HCT116 (cell line): ENCODE data around the gene FAM20C. TPM values are rescaled to one million over a fixed set of nuclear protein-coding genes. Genes with fewer than 3 reads are reported as not detected.

Experiments
- ATAC-seq: fragments of 200-7000 bp; cut with Tn5 transposase; 2 replicates; pipeline ENCODE4 v1.9.1; 2020; ENCODE audit warnings: mild to moderate bottlenecking, moderate library complexity
- BruUV-seq: library from RNA; stranded (reverse); fragments of 400-500 nt; replicated peaks from 2 replicates; lab custom pipeline; 2021; lab: Mats Ljungman, UMichigan
- CTCF ChIA-PET: fragments of 300-600 bp; sonication (Branson Sonifier 250); formaldehyde crosslinking; loops from one replicate; lab custom pipeline; 2021; ENCODE audit warnings: antibody characterized with exemption; lab: Charles Lee
- POLR2A ChIA-PET: fragments of 300-600, 350-600 bp; sonication (Branson Sonifier 250); formaldehyde crosslinking; loops from one replicate; lab custom pipeline; 2021; ENCODE audit warnings: antibody characterized with exemption; lab: Charles Lee
- RAD21 ChIA-PET, 2 experiments: fragments of 300-600 bp; sonication (Branson Sonifier 250); formaldehyde crosslinking; loops; one replicate each; lab custom pipeline; 2023; ENCODE audit warnings: low total read pairs in 2 of 2; ENCODE audit not compliant: uncharacterized antibody in 2 of 2, unreplicated experiment in 2 of 2, low non-redundant PET in 1 of 2; lab: Charles Lee
- DNase-seq: peaks from one replicate; pipeline ENCODE4 v3.0.0-alpha.2; 2010; ENCODE audit warnings: low read depth, low spot score
- H2AFZ ChIP-seq: fragments of 200-600 bp; shearing (Covaris generic), sonication (generic); 2 replicates; pipeline ENCODE4 v1.6.1; 2017; ENCODE audit warnings: low read depth, mixed run types, mixed read lengths, antibody characterized with exemption, low read length; ENCODE audit not compliant: poor library complexity, severe bottlenecking
- H3K27ac ChIP-seq: 2 replicates; pipeline ENCODE4 v1.5.1; 2012; ENCODE audit warnings: low read depth, low read length
- H3K27me3 ChIP-seq: fragments of 200-600 bp; sonication (generic); 2 replicates; pipeline ENCODE4 v1.6.1; 2016; ENCODE audit warnings: mixed run types, low read length, mixed read lengths; ENCODE audit not compliant: insufficient read depth
- H3K36me3 ChIP-seq, 2 experiments: fragments of 200-500 bp in 1 of 2; fragments of 200-600 bp in 1 of 2; sonication (Bioruptor generic) in 1 of 2; sonication (generic) in 1 of 2; 2 replicates each; pipeline versions ENCODE4 v1.5.1 to v1.6.1; 2014 to 2016; ENCODE audit warnings: low read length in 2 of 2, inconsistent platforms in 1 of 2, mixed read lengths in 1 of 2, mixed run types in 1 of 2; ENCODE audit not compliant: insufficient read depth in 2 of 2, control insufficient read depth in 1 of 2
- H3K4me1 ChIP-seq, 2 experiments: fragments of 200-600 bp in 1 of 2; sonication (generic) in 1 of 2; 2 replicates each; pipeline versions ENCODE4 v1.5.1 to v1.6.1; 2012 to 2017; ENCODE audit warnings: low read length in 2 of 2, inconsistent platforms in 1 of 2, mild to moderate bottlenecking in 1 of 2, mixed read lengths in 1 of 2, mixed run types in 1 of 2, moderate library complexity in 1 of 2; ENCODE audit not compliant: insufficient read depth in 2 of 2, control insufficient read depth in 1 of 2
- H3K4me2 ChIP-seq: fragments of 200-600 bp; sonication (generic); 2 replicates; pipeline ENCODE4 v1.6.1; 2017; ENCODE audit warnings: mixed run types, low read length, mixed read lengths
- H3K4me3 ChIP-seq, 2 experiments: fragments of 200-600 bp in 1 of 2; sonication (generic) in 1 of 2; replicated peaks in 1 of 2; 2 replicates each; pipeline ENCODE4 v1.5.1; 2011 to 2016; ENCODE audit warnings: low read length in 2 of 2, control low read depth in 1 of 2, low read depth in 1 of 2, mild to moderate bottlenecking in 1 of 2, mixed read lengths in 1 of 2, mixed run types in 1 of 2
- H3K79me2 ChIP-seq: fragments of 200-600 bp; sonication (generic); 2 replicates; pipeline ENCODE4 v1.6.1; 2017; ENCODE audit warnings: mild to moderate bottlenecking, mixed run types, low read length, moderate library complexity, mixed read lengths; ENCODE audit not compliant: insufficient read depth
- H3K9ac ChIP-seq: fragments of 200-600 bp; sonication (generic); 2 replicates; pipeline ENCODE4 v1.6.1; 2016; ENCODE audit warnings: low read length, mixed read lengths
- H3K9me2 ChIP-seq: fragments of 200-600 bp; sonication (generic), shearing (Covaris generic); 2 replicates; pipeline ENCODE4 v1.6.1; 2017; ENCODE audit warnings: mixed run types, mild to moderate bottlenecking, moderate library complexity; ENCODE audit not compliant: insufficient read depth
- H3K9me3 ChIP-seq, 2 experiments: fragments of 200-500 bp in 1 of 2; fragments of 200-600 bp in 1 of 2; sonication (Bioruptor generic) in 1 of 2; sonication (generic) in 1 of 2; 2 replicates each; pipeline ENCODE4 v1.6.1; 2014 to 2017; ENCODE audit warnings: low read length in 2 of 2, mixed read lengths in 2 of 2, inconsistent platforms in 1 of 2, low read depth in 1 of 2, mild to moderate bottlenecking in 1 of 2, mixed run types in 1 of 2, moderate library complexity in 1 of 2; ENCODE audit not compliant: control insufficient read depth in 1 of 2, insufficient read depth in 1 of 2
- H4K20me1 ChIP-seq: fragments of 200-600 bp; sonication (generic), shearing (Covaris generic); 2 replicates; pipeline ENCODE4 v1.6.1; 2017; ENCODE audit warnings: mixed run types, mild to moderate bottlenecking, moderate library complexity; ENCODE audit not compliant: insufficient read depth
- CBX3 ChIP-seq: IDR thresholded peaks from 2 replicates; pipeline ENCODE4 v1.6.1; 2012; ENCODE audit warnings: low read depth
- CEBPB ChIP-seq: IDR thresholded peaks from 2 replicates; pipeline ENCODE4 v1.6.1; 2012; ENCODE audit warnings: low read depth
- CTCF ChIP-seq, 3 experiments: fragments of 200-600 bp in 1 of 3; sonication (generic) in 1 of 3; IDR thresholded peaks in 2 of 3; conservative IDR thresholded peaks in 1 of 3; 2 replicates each; pipeline ENCODE4 v1.5.1; 2012 to 2017; ENCODE audit warnings: low read depth in 2 of 3, low read length in 2 of 3, antibody characterized with exemption in 1 of 3, borderline replicate concordance in 1 of 3, control low read depth in 1 of 3, mild to moderate bottlenecking in 1 of 3, mixed read lengths in 1 of 3, mixed run types in 1 of 3, moderate library complexity in 1 of 3; ENCODE audit not compliant: insufficient read depth in 1 of 3
- EGR1 ChIP-seq: IDR thresholded peaks from 2 replicates; pipeline ENCODE4 v1.6.1; 2012; ENCODE audit warnings: low read depth
- POLR2AphosphoS5 ChIP-seq: IDR thresholded peaks from 2 replicates; pipeline ENCODE4 v1.6.1; 2011; ENCODE audit warnings: mild to moderate bottlenecking, low read depth, low read length, moderate library complexity
- RAD21 ChIP-seq: IDR thresholded peaks from 2 replicates; pipeline ENCODE4 v1.6.1; 2012; ENCODE audit warnings: low read depth, mild to moderate bottlenecking
- SIN3A ChIP-seq: IDR thresholded peaks from 2 replicates; pipeline ENCODE4 v1.6.1; 2012; ENCODE audit warnings: low read depth
- YY1 ChIP-seq: IDR thresholded peaks from 2 replicates; pipeline ENCODE4 v1.6.1; 2011; ENCODE audit warnings: low read length, low read depth, moderate library complexity, mild to moderate bottlenecking; ENCODE audit not compliant: insufficient replicate concordance; ENCODE audit errors: extremely low read depth
- ZNF274 ChIP-seq: fragments of 200-500 bp; sonication (Bioruptor generic); IDR thresholded peaks from 2 replicates; pipeline ENCODE4 v1.6.1; 2014; ENCODE audit warnings: mild to moderate bottlenecking, low read depth, low read length, inconsistent platforms
- intact Hi-C: fragments of 100-400 bp; cut with micrococcal nuclease; formaldehyde crosslinking; loops from 2 replicates; pipeline ENCODE4 v1.10.0; 2022
- total RNA-seq: library from RNA; stranded (reverse); gene quantifications from one replicate; pipeline ENCODE4 v1.2.1, GENCODE V29; 2021; ENCODE audit not compliant: unreplicated experiment

The FAM20C gene
- total RNA-seq, 1 experiment from 2014 or later, result 27.1 TPM

- RAD21 ChIA-PET, result no interaction called here
- DNase-seq, result no peak
- POLR2A ChIA-PET, result no interaction called here
Measured at GRCh38 chr7:252216-252965, 60.0 kb downstream of the FAM20C start.

More at GRCh38 chr7:252216-252965, 60.0 kb downstream of the FAM20C start:
- H3K4me3 ChIP-seq, result no peak overlapping the region
- peaks cover 0 to 3% of the 10 kb centered on the region in 2 experiments; a peak in 1 of 4 replicates for H3K9me3 ChIP-seq
- H3K9me2 ChIP-seq, result no peaks in the 10 kb centered on the region
- ATAC-seq, result no peak
- no peaks in the 10 kb centered on the region for H3K79me2 ChIP-seq
- BruUV-seq, result no TSS peak
- no peak overlapping the region for H3K4me2 ChIP-seq
- TF ChIP-seq ZNF274 (no peak), YY1 (no peak), POLR2AphosphoS5 (no peak), SIN3A (no peak), CBX3 (no peak), EGR1 (no peak), CEBPB (no peak), RAD21 (no peak), CTCF (IDR thresholded peaks at IDR 0.05 in 2 of 3, conservative IDR thresholded peaks at IDR 0.05 in 1 of 3; ENCODE audit: borderline replicate concordance in 1 of 3, insufficient read depth in 1 of 3, low read depth in 2 of 3, low read length in 2 of 3) (no peak)
- no peak overlapping the region for H3K27ac ChIP-seq
- intact Hi-C loops, result no loop called here
- no peaks in the 10 kb centered on the region for H4K20me1 ChIP-seq
- no peaks in the 10 kb centered on the region for H3K4me1 ChIP-seq
- no peaks in the 10 kb centered on the region; a peak in 2 of 4 replicates for H3K36me3 ChIP-seq
- no peaks in the 10 kb centered on the region for H3K27me3 ChIP-seq
- CTCF ChIA-PET, result no interaction called here
- H2AFZ ChIP-seq, result no peak overlapping the region
- no peak overlapping the region for H3K9ac ChIP-seq
